HepG2 (cell line): Measurements from ENCODE around the gene NECAB2. TPM values are rescaled to one million over a fixed set of nuclear protein-coding genes. Genes with fewer than 3 reads are reported as not detected.

Experiments used
- BATF2 ChIP-seq: sonication (generic); formaldehyde crosslinking; IDR thresholded peaks from 2 replicates; pipeline ENCODE4 v1.8.0; 2022; ENCODE audit warnings: mild to moderate bottlenecking, missing genetic modification reagents, moderate library complexity
- CREBL2 ChIP-seq: sonication (generic); formaldehyde crosslinking; IDR thresholded peaks from 2 replicates; pipeline ENCODE4 v1.8.1; 2023; ENCODE audit warnings: missing genetic modification reagents, mild to moderate bottlenecking, borderline replicate concordance
- DNMT1 ChIP-seq: sonication (generic); formaldehyde crosslinking; IDR thresholded peaks from 2 replicates; pipeline ENCODE4 v1.5.1; 2020; ENCODE audit warnings: mild to moderate bottlenecking, missing genetic modification reagents
- FLYWCH1 ChIP-seq: sonication (generic); formaldehyde crosslinking; IDR thresholded peaks from 2 replicates; pipeline ENCODE4 v1.8.1; 2023; ENCODE audit warnings: mild to moderate bottlenecking, missing genetic modification reagents
- FOXK2 ChIP-seq: fragments of 450-650 bp; IDR thresholded peaks from 2 replicates; pipeline ENCODE4 v1.6.1; 2016
- HDAC6 ChIP-seq: fragments of 200-600 bp; sonication (generic); IDR thresholded peaks from 2 replicates; pipeline ENCODE4 v1.7.0; 2017; ENCODE audit warnings: mild to moderate bottlenecking, antibody characterized with exemption, low read length, low read depth
- HMG20A ChIP-seq: IDR thresholded peaks from 2 replicates; pipeline ENCODE4 v1.6.1; 2016; ENCODE audit warnings: borderline replicate concordance
- HOMEZ ChIP-seq: IDR thresholded peaks from 2 replicates; pipeline ENCODE4 v1.6.1; 2016; ENCODE audit warnings: low read depth
- KDM5A ChIP-seq: fragments of 200-600 bp; sonication (generic); IDR thresholded peaks from 2 replicates; pipeline ENCODE4 v1.7.0; 2018; ENCODE audit warnings: antibody characterized with exemption, mild to moderate bottlenecking, low read length, borderline replicate concordance
- NFE2L1 ChIP-seq: sonication (generic); formaldehyde crosslinking; IDR thresholded peaks from 2 replicates; pipeline ENCODE4 v1.4.0; 2020; ENCODE audit warnings: missing genetic modification reagents, mild to moderate bottlenecking, borderline replicate concordance
- POLR2A ChIP-seq, 2 experiments: IDR thresholded peaks; 2 replicates each; pipeline ENCODE4 v1.6.1; 2011; ENCODE audit warnings: low read depth in 2 of 2, low read length in 2 of 2, mild to moderate bottlenecking in 1 of 2, moderate library complexity in 1 of 2; ENCODE audit not compliant: insufficient read depth in 1 of 2
- SRSF9 ChIP-seq: fragments of 200-400 bp; formaldehyde crosslinking; IDR thresholded peaks from 2 replicates; pipeline ENCODE4 v1.6.1; 2018; ENCODE audit warnings: borderline replicate concordance, mild to moderate bottlenecking, low read depth, low read length; ENCODE audit not compliant: insufficient read depth, poor library complexity, severe bottlenecking
- STAT5B ChIP-seq: sonication (generic); formaldehyde crosslinking; IDR thresholded peaks from 2 replicates; pipeline ENCODE4 v1.4.0; 2020; ENCODE audit warnings: missing genetic modification reagents
- TCF7L2 ChIP-seq: IDR thresholded peaks from 2 replicates; pipeline ENCODE4 v1.6.1; 2011; ENCODE audit warnings: mild to moderate bottlenecking, low read depth, low read length, moderate library complexity
- ZBTB14 ChIP-seq: sonication (generic); formaldehyde crosslinking; IDR thresholded peaks from 2 replicates; pipeline ENCODE4 v1.4.0; 2020; ENCODE audit warnings: missing genetic modification reagents
- ZBTB20 ChIP-seq: sonication (generic); formaldehyde crosslinking; IDR thresholded peaks from 2 replicates; pipeline ENCODE4 v1.8.1; 2023; ENCODE audit warnings: missing genetic modification reagents, low read depth, mild to moderate bottlenecking, borderline replicate concordance
- ZNF180 ChIP-seq: sonication (generic); formaldehyde crosslinking; IDR thresholded peaks from 2 replicates; pipeline ENCODE4 v1.4.0; 2020; ENCODE audit warnings: low read depth, missing genetic modification reagents, borderline replicate concordance
- ZNF232 ChIP-seq: sonication (generic); formaldehyde crosslinking; IDR thresholded peaks from 2 replicates; pipeline ENCODE4 v1.4.0; 2020; ENCODE audit warnings: missing genetic modification reagents, borderline replicate concordance
- ZNF432 ChIP-seq: sonication (generic); formaldehyde crosslinking; IDR thresholded peaks from 2 replicates; pipeline ENCODE4 v1.5.0; 2020; ENCODE audit warnings: missing genetic modification reagents, mild to moderate bottlenecking, borderline replicate concordance
- ZNF460 ChIP-seq: sonication (generic); formaldehyde crosslinking; IDR thresholded peaks from 2 replicates; pipeline ENCODE4 v1.5.1; 2020; ENCODE audit warnings: missing genetic modification reagents, mild to moderate bottlenecking, borderline replicate concordance
- ZNF484 ChIP-seq: sonication (generic); formaldehyde crosslinking; IDR thresholded peaks from 2 replicates; pipeline ENCODE4 v1.5.1; 2020; ENCODE audit warnings: mild to moderate bottlenecking, low read depth, missing genetic modification reagents, borderline replicate concordance
- ZNF530 ChIP-seq: sonication (generic); formaldehyde crosslinking; IDR thresholded peaks from 2 replicates; pipeline ENCODE4 v1.5.0; 2020; ENCODE audit warnings: low read depth, mild to moderate bottlenecking, missing genetic modification reagents
- ZNF570 ChIP-seq: sonication (generic); formaldehyde crosslinking; IDR thresholded peaks from 2 replicates; pipeline ENCODE4 v1.4.0; 2020; ENCODE audit warnings: mild to moderate bottlenecking, missing genetic modification reagents, borderline replicate concordance
- ZNF816 ChIP-seq: sonication (generic); formaldehyde crosslinking; IDR thresholded peaks from 2 replicates; pipeline ENCODE4 v1.8.0; 2022; ENCODE audit warnings: missing genetic modification reagents, mild to moderate bottlenecking, borderline replicate concordance
- ZNF891 ChIP-seq: sonication (generic); formaldehyde crosslinking; IDR thresholded peaks from 2 replicates; pipeline ENCODE4 v1.5.0; 2020; ENCODE audit warnings: mild to moderate bottlenecking, missing genetic modification reagents
- ZSCAN20 ChIP-seq: sonication (generic); formaldehyde crosslinking; IDR thresholded peaks from 2 replicates; pipeline ENCODE4 v1.4.0; 2020; ENCODE audit warnings: missing genetic modification reagents, mild to moderate bottlenecking, borderline replicate concordance
- polyA plus RNA-seq, 8 experiments: library from polyadenylated mRNA; depleted of rRNA in 3 of 8; stranded (reverse) in 7 of 8; unstranded in 1 of 8; fragments of >200 nt; fragmentation: Illumina TruSeq in 4 of 8; extraction: Trizol in 4 of 8; gene quantifications; 2 replicates each; pipeline versions ENCODE4 v1.2.1 to v1.2.3, GENCODE V29; 2011 to 2016; ENCODE audit warnings: low read depth in 4 of 8, missing spikeins in 1 of 8, mixed read lengths in 1 of 8; ENCODE audit not compliant: insufficient read depth in 1 of 8
- total RNA-seq, 5 experiments: library from RNA; depleted of rRNA; stranded (reverse); fragments of >200 nt; fragmentation: Illumina TruSeq; extraction: Trizol; gene quantifications; 2 replicates each; pipeline ENCODE4 v1.2.3, GENCODE V29; 2016; ENCODE audit warnings: low read depth in 1 of 5

Gene NECAB2
- total and polyA plus RNA-seq, 2 of the 13 experiments (the other 11 are each of a cell fraction or from before 2014, with no cell fraction given) = 0.21 to 0.49 TPM

GRCh38 chr16:83946781-83947566 lies 21.1 kb upstream of the NECAB2 start (continued):
- TF ChIP-seq ZNF570 (CRISPR knock-in tag) (no peak), HOMEZ (CRISPR knock-in tag) (no peak), ZNF460 (no peak), ZNF180 (CRISPR knock-in tag) (no peak), ZNF530 (no peak), SRSF9 (no peak), NFE2L1 (CRISPR knock-in tag) (0 out of 2 replicates have a peak, but pooled peaks have one; percentile 22), ZBTB20 (CRISPR knock-in tag) (no peak), CREBL2 (no peak), KDM5A (no peak), FLYWCH1 (CRISPR knock-in tag) (no peak), BATF2 (CRISPR knock-in tag) (no peak), HMG20A (peak; percentile 72; the same call in 1 of the 2 replicates), POLR2A (IDR thresholded peaks at IDR 0.05; ENCODE audit: insufficient read depth in 1 of 2, low read depth in 2 of 2, low read length in 2 of 2) (no peak), ZBTB14 (no peak), ZSCAN20 (CRISPR knock-in tag) (no peak), ZNF816 (no peak), ZNF232 (CRISPR knock-in tag) (no peak), FOXK2 (no peak), DNMT1 (no peak), TCF7L2 (no peak), STAT5B (no peak), ZNF432 (CRISPR knock-in tag) (no peak), ZNF891 (CRISPR knock-in tag) (no peak), ZNF484 (CRISPR knock-in tag) (no peak), HDAC6 (no peak)
